Panc1 (cell line): ENCODE measurements around the gene PDE11A. TPM values are rescaled to one million over a fixed set of nuclear protein-coding genes. Genes with fewer than 3 reads are reported as not detected.

Experiments used
- ATAC-seq: fragments of 200-7000 bp; cut with Tn5 transposase; 2 replicates; pipeline ENCODE4 v1.9.1; 2020; ENCODE audit warnings: mild to moderate bottlenecking, moderate library complexity
- BruUV-seq: library from RNA; stranded (reverse); fragments of 400-500 nt; replicated peaks from 2 replicates; lab custom pipeline; 2021; lab: Mats Ljungman, UMichigan
- CTCF ChIA-PET: fragments of 300-600 bp; sonication (Branson Sonifier 250); formaldehyde crosslinking; loops from one replicate; lab custom pipeline; 2022; ENCODE audit warnings: antibody characterized with exemption; lab: Charles Lee
- POLR2A ChIA-PET: fragments of 300-600 bp; sonication (Branson Sonifier 250); formaldehyde crosslinking; loops from one replicate; lab custom pipeline; 2022; ENCODE audit warnings: antibody characterized with exemption; lab: Charles Lee
- DNase-seq: peaks from one replicate; pipeline ENCODE4 v3.0.0-alpha.2; 2010; ENCODE audit warnings: low read depth, low spot score
- H3K27ac ChIP-seq: 2 replicates; pipeline ENCODE4 v1.5.1; 2011; ENCODE audit warnings: mild to moderate bottlenecking, low read length, inconsistent platforms
- H3K27me3 ChIP-seq: fragments of 200-500 bp; sonication (Bioruptor generic); 2 replicates; pipeline ENCODE4 v1.6.0; 2014; ENCODE audit warnings: low read length, inconsistent platforms; ENCODE audit not compliant: control insufficient read depth, insufficient read depth
- H3K36me3 ChIP-seq: fragments of 200-500 bp; sonication (Bioruptor generic); 2 replicates; pipeline ENCODE4 v1.5.1; 2014; ENCODE audit warnings: inconsistent platforms, mild to moderate bottlenecking, low read length, moderate library complexity; ENCODE audit not compliant: control insufficient read depth, insufficient read depth
- H3K4me1 ChIP-seq: 2 replicates; pipeline ENCODE4 v1.5.1; 2011; ENCODE audit warnings: inconsistent platforms, mild to moderate bottlenecking, low read length, moderate library complexity; ENCODE audit not compliant: control insufficient read depth, insufficient read depth
- H3K4me3 ChIP-seq, 2 experiments: 2 replicates each; pipeline ENCODE4 v1.5.1; 2011 to 2012; ENCODE audit warnings: low read depth in 2 of 2, low read length in 2 of 2, mild to moderate bottlenecking in 2 of 2, inconsistent platforms in 1 of 2, moderate library complexity in 1 of 2
- H3K9me3 ChIP-seq: fragments of 200-500 bp; sonication (Bioruptor generic); 2 replicates; pipeline ENCODE4 v1.5.1; 2014; ENCODE audit warnings: low read depth, mild to moderate bottlenecking, inconsistent platforms, low read length, moderate library complexity; ENCODE audit not compliant: control insufficient read depth, insufficient read depth
- CTCF ChIP-seq: fragments of 450-650 bp; IDR thresholded peaks from 2 replicates; pipeline ENCODE4 v1.5.1; 2017; ENCODE audit warnings: mild to moderate bottlenecking
- POLR2AphosphoS5 ChIP-seq: IDR thresholded peaks from 2 replicates; pipeline ENCODE4 v1.6.1; 2012; ENCODE audit warnings: mild to moderate bottlenecking, low read depth, low read length, moderate library complexity
- REST ChIP-seq, 2 experiments: IDR thresholded peaks; 2 replicates each; pipeline ENCODE4 v1.6.1; 2011 to 2012; ENCODE audit warnings: low read depth in 2 of 2, control low read depth in 1 of 2, low read length in 1 of 2, mild to moderate bottlenecking in 1 of 2, moderate library complexity in 1 of 2; ENCODE audit not compliant: insufficient read depth in 1 of 2
- SIN3A ChIP-seq: IDR thresholded peaks from 2 replicates; pipeline ENCODE4 v1.6.1; 2012; ENCODE audit warnings: low read depth, mild to moderate bottlenecking, low read length, moderate library complexity, borderline replicate concordance; ENCODE audit not compliant: insufficient read depth
- TCF7L2 ChIP-seq: IDR thresholded peaks from 2 replicates; pipeline ENCODE4 v1.6.1; 2011; ENCODE audit warnings: mild to moderate bottlenecking, low read depth, low read length, inconsistent platforms
- in situ Hi-C: cut with HindIII; loops from 2 replicates; pipeline ENCODE4 v1.10.0; 2016; ENCODE audit warnings: low sequenced_read_pairs, low pct_unique_long_range_greater_than_20kb
- intact Hi-C: fragments of 100-400 bp; cut with micrococcal nuclease; formaldehyde crosslinking; loops from one replicate; pipeline ENCODE4 v1.10.0; 2022; ENCODE audit not compliant: unreplicated experiment
- total RNA-seq: library from RNA; stranded (reverse); gene quantifications from one replicate; pipeline ENCODE4 v1.2.1, GENCODE V29; 2021; ENCODE audit not compliant: unreplicated experiment

Gene PDE11A
- total RNA-seq, 1 experiment from 2014 or later: not detected

GRCh38 chr2:178111743-178112142, 39.2 kb upstream of the PDE11A start:
- DNase-seq: no peak
- Histone ChIP-seq H3K9me3 (no peaks in the 10 kb centered on the region), H3K4me1 (peaks cover 6% of the 10 kb centered on the region), H3K36me3 (no peaks in the 10 kb centered on the region; the same call in 1 of the 2 replicates), H3K4me3 (no peak overlapping the region), H3K27ac (no peak overlapping the region), H3K27me3 (0 out of 2 replicates have a peak, but pooled peaks cover 2% of the 10 kb centered on the region)
- in situ Hi-C loops (no loop called here), intact Hi-C loops (loop anchor here (2.0 to 5.0 kb wide), 3 partner anchors 169 to 301 kb away; no protein-coding TSS in a partner anchor)
- ChIA-PET POLR2A (no interaction called here), CTCF (interaction anchor here (2.1 kb wide), 1 partner anchor 16 kb away, joined by 5 read pairs; no protein-coding TSS in a partner anchor)
- no TSS peak for BruUV-seq
- TF ChIP-seq POLR2AphosphoS5: no peak
- no peak for TF ChIP-seq SIN3A
- no peak for TF ChIP-seq REST (IDR thresholded peaks at IDR 0.05; ENCODE audit: insufficient read depth in 1 of 2, low read depth in 2 of 2, low read length in 1 of 2)
- no peak for TF ChIP-seq CTCF
- TF ChIP-seq TCF7L2: no peak
- no peak for ATAC-seq

GRCh38 chr2:178110681-178111080, 38.1 kb upstream of the PDE11A start:
- TF ChIP-seq SIN3A (no peak), TCF7L2 (no peak), REST (IDR thresholded peaks at IDR 0.05; ENCODE audit: insufficient read depth in 1 of 2, low read depth in 2 of 2, low read length in 1 of 2) (no peak), POLR2AphosphoS5 (no peak), CTCF (no peak)
- Histone ChIP-seq H3K4me1 (peaks cover 6% of the 10 kb centered on the region), H3K27ac (no peak overlapping the region), H3K36me3 (no peaks in the 10 kb centered on the region; the same call in 1 of the 2 replicates), H3K4me3 (no peak overlapping the region), H3K9me3 (no peaks in the 10 kb centered on the region), H3K27me3 (0 out of 2 replicates have a peak, but pooled peaks cover 2% of the 10 kb centered on the region)
- ChIA-PET CTCF (no interaction called here), POLR2A (no interaction called here)
- DNase-seq (no peak), ATAC-seq (no peak)
- intact Hi-C loops: loop anchor here (2.0 to 5.0 kb wide), 3 partner anchors 170 to 302 kb away; no protein-coding TSS in a partner anchor
- BruUV-seq: no TSS peak
- in situ Hi-C loops: no loop called here
